ENCODE data around the gene RBKS.

- TF ChIP-seq ZNF350 (CRISPR knock-in tag; IDR thresholded peaks at IDR 0.05; ENCODE audit: borderline replicate concordance, low read depth): no peak
- no peak for TF ChIP-seq RFX1 (IDR thresholded peaks at IDR 0.05)
- TF ChIP-seq ZKSCAN1 (IDR thresholded peaks at IDR 0.05; ENCODE audit: low read length): no peak
- TF ChIP-seq CTCF (CRISPR knock-in tag; IDR thresholded peaks at IDR 0.05): no peak
- TF ChIP-seq SIN3A (IDR thresholded peaks at IDR 0.05; ENCODE audit: borderline replicate concordance, low read depth, low read length): no peak
- TF ChIP-seq ELF4 (CRISPR knock-in tag; IDR thresholded peaks at IDR 0.05; ENCODE audit: borderline replicate concordance): no peak
- no peak for TF ChIP-seq ZNF605 (CRISPR knock-in tag; IDR thresholded peaks at IDR 0.05)
- no peak for TF ChIP-seq FOXK2 (IDR thresholded peaks at IDR 0.05)
- TF ChIP-seq RNF2 (conservative IDR thresholded peaks at IDR 0.05; ENCODE audit: low read depth): no peak
- no peak for TF ChIP-seq MAX (IDR thresholded peaks at IDR 0.05)
These were observed 93.1 kb downstream of the RBKS start for GRCh38 chr2:27796791-27797765.

Data from HepG2 (cell line).